Neuronal stem cell (in vitro differentiated cells): ENCODE data around the gene STIM1.

Experiments used
- DNase-seq: peaks from one replicate; pipeline ENCODE4 v3.0.0-alpha.2; 2013; ENCODE audit warnings: low spot score
- H2AFZ ChIP-seq: one replicate; pipeline ENCODE4 v1.6.1; 2013; ENCODE audit warnings: mild to moderate bottlenecking, low read length, inconsistent platforms
- H2AK5ac ChIP-seq: 2 replicates; pipeline ENCODE4 v1.6.1; 2013; ENCODE audit warnings: low read depth, mild to moderate bottlenecking, inconsistent platforms, low read length, moderate library complexity, mixed read lengths
- H2BK120ac ChIP-seq: 2 replicates; pipeline ENCODE4 v1.6.1; 2013; ENCODE audit warnings: low read depth, mild to moderate bottlenecking, inconsistent platforms, low read length, moderate library complexity, mixed read lengths
- H2BK12ac ChIP-seq: one replicate; pipeline ENCODE4 v1.6.1; 2013; ENCODE audit warnings: low read length, inconsistent platforms
- H2BK15ac ChIP-seq: 2 replicates; pipeline ENCODE4 v1.6.1; 2013; ENCODE audit warnings: mild to moderate bottlenecking, low read length, inconsistent platforms, mixed read lengths
- H2BK5ac ChIP-seq: one replicate; pipeline ENCODE4 v1.6.1; 2013; ENCODE audit warnings: inconsistent platforms, mild to moderate bottlenecking, low read length, moderate library complexity
- H3K14ac ChIP-seq: one replicate; pipeline ENCODE4 v1.6.1; 2013; ENCODE audit warnings: low read length, inconsistent platforms
- H3K18ac ChIP-seq: 2 replicates; pipeline ENCODE4 v1.6.1; 2013; ENCODE audit warnings: low read length, inconsistent platforms
- H3K23ac ChIP-seq: 2 replicates; pipeline ENCODE4 v1.6.1; 2013; ENCODE audit warnings: low read depth, mild to moderate bottlenecking, mixed read lengths, low read length, inconsistent platforms; ENCODE audit not compliant: poor library complexity
- H3K27ac ChIP-seq: replicated peaks from 3 replicates; pipeline ENCODE4 v1.5.1; 2013; ENCODE audit warnings: low read length, inconsistent platforms
- H3K27me3 ChIP-seq, 3 experiments: 2 replicates each; pipeline ENCODE4 v1.6.1; 2013; ENCODE audit warnings: low read length in 3 of 3, mild to moderate bottlenecking in 2 of 3, inconsistent platforms in 1 of 3, low read depth in 1 of 3, mixed read lengths in 1 of 3, moderate library complexity in 1 of 3; ENCODE audit not compliant: control insufficient read depth in 3 of 3, insufficient read depth in 3 of 3
- H3K36me3 ChIP-seq, 2 donors: replicated peaks in 1 of 2; 2 replicates each; pipeline ENCODE4 v1.6.1; 2013; ENCODE audit warnings: low read length in 2 of 2; ENCODE audit not compliant: control insufficient read depth in 2 of 2, insufficient read depth in 2 of 2
- H3K4ac ChIP-seq: 2 replicates; pipeline ENCODE4 v1.6.1; 2013; ENCODE audit warnings: inconsistent platforms, mild to moderate bottlenecking, low read length, moderate library complexity
- H3K4me1 ChIP-seq, 2 donors: 1 replicate in 1 of 2; 2 replicates in 1 of 2; pipeline ENCODE4 v1.6.1; 2013; ENCODE audit warnings: low read length in 2 of 2, low read depth in 1 of 2; ENCODE audit not compliant: control insufficient read depth in 2 of 2, insufficient read depth in 1 of 2
- H3K4me2 ChIP-seq: one replicate; pipeline ENCODE4 v1.6.1; 2013; ENCODE audit warnings: mild to moderate bottlenecking, low read length, inconsistent platforms; ENCODE audit not compliant: insufficient read depth, poor library complexity, severe bottlenecking
- H3K4me3 ChIP-seq, 2 donors: 2 replicates each; pipeline ENCODE4 v1.5.1; 2013; ENCODE audit warnings: low read length in 2 of 2, mild to moderate bottlenecking in 2 of 2, inconsistent platforms in 1 of 2, moderate library complexity in 1 of 2
- H3K79me1 ChIP-seq: one replicate; pipeline ENCODE4 v1.6.1; 2013; ENCODE audit warnings: low read depth, mild to moderate bottlenecking, inconsistent platforms, low read length, moderate library complexity
- H3K9ac ChIP-seq: one replicate; pipeline ENCODE4 v1.6.1; 2013; ENCODE audit warnings: mild to moderate bottlenecking, low read depth, low read length, inconsistent platforms; ENCODE audit not compliant: poor library complexity
- H3K9me3 ChIP-seq, 2 donors: replicated peaks in 1 of 2; 2 replicates each; pipeline versions ENCODE3 to v1.6.1; 2013; ENCODE audit warnings: low read length in 2 of 2, mild to moderate bottlenecking in 2 of 2, inconsistent platforms in 1 of 2, low read depth in 1 of 2, mixed read lengths in 1 of 2, moderate library complexity in 1 of 2; ENCODE audit not compliant: control insufficient read depth in 2 of 2, insufficient read depth in 1 of 2
- H4K8ac ChIP-seq: one replicate; pipeline ENCODE4 v1.6.1; 2013; ENCODE audit warnings: low read depth, mild to moderate bottlenecking, inconsistent platforms, low read length, moderate library complexity
- H4K91ac ChIP-seq: one replicate; pipeline ENCODE4 v1.6.1; 2013; ENCODE audit warnings: low read length, low read depth, mild to moderate bottlenecking, inconsistent platforms; ENCODE audit not compliant: poor library complexity
- WGBS, 2 donors: extraction: QIAGEN DNeasy Blood & Tissue Kit; methylation state at CpG; one replicate each; pipeline ENCODE4 v1.1.7; 2013; ENCODE audit warnings: missing lambda C conversion rate in 2 of 2, mixed read lengths in 1 of 2; ENCODE audit not compliant: insufficient read length in 2 of 2, insufficient replicate concordance in 1 of 2; ENCODE audit errors: extremely low coverage in 2 of 2; 5-methylcytosine and 5-hydroxymethylcytosine counted together

Gene STIM1

DNA sequence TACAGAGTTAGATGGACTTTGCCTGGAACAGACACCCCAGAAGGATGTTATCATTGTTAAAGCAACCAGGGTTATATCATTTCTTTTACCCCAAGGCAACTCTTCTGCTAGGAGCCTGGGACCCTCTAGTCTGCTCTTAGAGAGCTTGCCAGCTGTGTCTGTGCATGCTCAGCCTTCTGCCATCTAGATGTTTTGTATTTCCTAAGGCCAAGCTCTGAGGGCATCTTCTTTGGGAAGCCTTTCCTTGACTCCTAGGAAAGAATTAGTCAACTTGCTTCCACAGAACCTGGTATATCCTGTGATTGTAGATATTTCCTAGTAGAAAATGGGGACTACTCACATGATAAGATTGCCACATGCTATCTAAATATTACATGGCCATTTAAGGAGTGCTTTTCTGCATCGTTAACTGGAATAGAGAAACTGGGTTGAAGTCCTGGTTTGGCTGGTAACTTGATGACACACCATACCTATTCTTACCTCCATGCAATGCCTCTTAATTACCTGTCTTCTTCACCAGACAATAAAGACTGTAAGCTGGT is 87.6 kb downstream of the STIM1 start:
- DNase-seq, result no peak
- Histone ChIP-seq H3K14ac (no peak overlapping the region), H3K79me1 (no peaks in the 10 kb centered on the region), H3K4me2 (no peak overlapping the region), H3K4me3 (no peak overlapping the region), H3K4me1 (peaks cover 0 to 2% of the 10 kb centered on the region in 2 donors), H3K23ac (no peak overlapping the region), H2BK15ac (no peak overlapping the region), H2AK5ac (no peak overlapping the region), H3K27ac (no peak overlapping the region), H3K4ac (no peak overlapping the region), H2BK120ac (no peak overlapping the region), H3K18ac (no peak overlapping the region), H2AFZ (no peak overlapping the region), H2BK12ac (no peak overlapping the region), H4K8ac (no peak overlapping the region), H4K91ac (no peak overlapping the region), H3K27me3 (no peaks in the 10 kb centered on the region), H3K9ac (no peak overlapping the region), H2BK5ac (no peak overlapping the region), H3K36me3 (no peaks in the 10 kb centered on the region), H3K9me3 (peaks cover 0 to 2% of the 10 kb centered on the region in 2 donors)
- no CpG with 5 or more reads among the region's 1 CpG for WGBS, 2 donors

DNA sequence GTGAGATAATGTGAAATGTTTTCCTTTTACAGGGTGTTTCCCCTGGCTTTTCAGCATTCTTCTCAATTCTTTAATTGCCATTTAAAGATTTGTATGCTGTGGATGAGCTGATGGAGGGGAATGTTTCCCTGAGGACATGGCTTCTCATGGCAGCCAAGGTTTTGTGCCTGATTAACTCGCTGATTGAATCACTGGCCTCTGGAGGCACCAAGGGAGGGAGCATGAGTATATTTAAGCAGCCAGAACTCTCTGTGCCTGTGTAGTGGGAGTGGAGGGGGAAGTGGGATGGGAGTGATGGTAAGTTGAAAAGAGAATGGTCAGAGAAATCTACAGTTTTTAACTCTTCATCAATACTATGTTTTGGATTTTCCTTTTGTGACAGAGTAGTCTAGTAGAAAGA is 88.7 kb downstream of the STIM1 start:
- no peak overlapping the region for H3K18ac ChIP-seq
- no peak overlapping the region for H2BK5ac ChIP-seq
- no peak overlapping the region for H2AK5ac ChIP-seq
- H3K4me3 ChIP-seq, result no peak overlapping the region
- no peak overlapping the region for H3K27ac ChIP-seq
- H3K14ac ChIP-seq, result no peak overlapping the region
- no peak overlapping the region for H4K91ac ChIP-seq
- no peak overlapping the region for H2AFZ ChIP-seq
- H3K9me3 ChIP-seq, result peaks cover 0 to 2% of the 10 kb centered on the region in 2 donors
- no peak overlapping the region for H2BK12ac ChIP-seq
- DNase-seq, result no peak
- WGBS, 2 donors, result no CpG with 5 or more reads among the region's 1 CpG
- H4K8ac ChIP-seq, result no peak overlapping the region
- H3K23ac ChIP-seq, result no peak overlapping the region
- H2BK15ac ChIP-seq, result no peak overlapping the region
- no peak overlapping the region for H3K4ac ChIP-seq
- no peak overlapping the region for H2BK120ac ChIP-seq
- no peaks in the 10 kb centered on the region for H3K27me3 ChIP-seq
- H3K36me3 ChIP-seq, result no peaks in the 10 kb centered on the region
- no peaks in the 10 kb centered on the region for H3K79me1 ChIP-seq
- H3K4me1 ChIP-seq, result peaks cover 0 to 2% of the 10 kb centered on the region in 2 donors
- H3K9ac ChIP-seq, result no peak overlapping the region
- no peak overlapping the region for H3K4me2 ChIP-seq

DNA sequence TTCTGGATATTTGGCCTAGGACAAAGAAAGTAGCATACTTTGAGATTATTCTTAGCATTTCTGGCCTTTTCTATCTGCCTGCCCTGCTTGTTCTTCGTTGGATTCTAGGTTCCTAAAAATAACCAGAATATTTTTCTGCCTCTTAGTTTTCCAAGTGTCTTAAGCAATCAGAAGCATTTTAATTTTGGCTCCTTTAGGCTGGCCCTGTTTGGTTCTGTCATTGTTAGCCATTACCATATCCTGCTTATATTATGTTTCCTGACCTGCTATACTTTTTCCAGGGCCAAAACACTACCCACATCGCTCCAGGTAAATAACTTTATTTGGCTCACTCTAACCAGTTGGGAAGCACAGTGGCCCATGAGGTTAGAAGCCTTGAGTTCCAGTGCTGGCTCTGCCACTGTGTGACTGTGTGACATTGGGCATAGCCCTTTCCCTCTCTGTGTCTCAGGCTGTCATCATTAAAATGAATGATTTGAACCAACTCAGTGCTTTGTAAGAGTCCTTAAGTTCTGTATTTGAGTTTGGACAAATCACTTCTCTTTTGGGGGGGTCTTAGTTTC is 91.1 kb downstream of the STIM1 start:
- no peak overlapping the region for H2BK120ac ChIP-seq
- no peak overlapping the region for H3K4me3 ChIP-seq
- no CpG with 5 or more reads among the region's 2 CpGs for WGBS, 2 donors

GRCh38 chr11:3947061-3947460 is 91.6 kb downstream of the STIM1 start:
- Histone ChIP-seq H2AFZ (no peak overlapping the region), H2BK120ac (no peak overlapping the region), H3K23ac (no peak overlapping the region), H3K4me3 (no peak overlapping the region), H3K36me3 (no peaks in the 10 kb centered on the region), H3K27me3 (no peaks in the 10 kb centered on the region), H3K4me1 (peaks cover 14% of the 10 kb centered on the region in 2 donors), H3K79me1 (no peaks in the 10 kb centered on the region), H2BK15ac (no peak overlapping the region), H3K4me2 (no peak overlapping the region), H3K9me3 (peaks cover 0 to 2% of the 10 kb centered on the region in 2 donors), H3K9ac (no peak overlapping the region), H4K91ac (no peak overlapping the region), H3K4ac (no peak overlapping the region), H3K27ac (no peak overlapping the region), H3K18ac (no peak overlapping the region), H2BK12ac (no peak overlapping the region), H4K8ac (no peak overlapping the region), H2BK5ac (no peak overlapping the region), H2AK5ac (no peak overlapping the region), H3K14ac (no peak overlapping the region)
- no peak for DNase-seq
- WGBS, 2 donors, result no CpG with 5 or more reads among the region's 1 CpG

More for the DNA sequence above, 91.1 kb downstream of the STIM1 start:
- Histone ChIP-seq H3K14ac (no peak overlapping the region), H2AK5ac (no peak overlapping the region), H3K36me3 (no peaks in the 10 kb centered on the region), H4K8ac (no peak overlapping the region), H2BK15ac (no peak overlapping the region), H2BK12ac (no peak overlapping the region), H2AFZ (no peak overlapping the region), H3K9ac (no peak overlapping the region), H3K23ac (no peak overlapping the region), H3K18ac (no peak overlapping the region), H3K9me3 (peaks cover 0 to 2% of the 10 kb centered on the region in 2 donors), H3K4ac (no peak overlapping the region), H4K91ac (no peak overlapping the region), H3K4me2 (no peak overlapping the region), H2BK5ac (no peak overlapping the region), H3K27ac (no peak overlapping the region), H3K27me3 (no peaks in the 10 kb centered on the region), H3K4me1 (peaks cover 10 to 11% of the 10 kb centered on the region in 2 donors), H3K79me1 (no peaks in the 10 kb centered on the region)
- DNase-seq, result no peak
